ENCODE results near the gene INPP5D.

INPP5D gene

GRCh38 chr2:233032551-233033320, 27.4 kb upstream of the INPP5D start, which contains the start of gene NEU2:
TSS of gene NEU2 (plus strand) at chr2:233032672. CDS start at chr2:233032672, 0 bp downstream.
- Histone ChIP-seq H3K4me2 (ENCODE audit: insufficient read depth, low read length, poor library complexity, severe bottlenecking) (no peak within 1 kb of the TSS), H2AFZ (ENCODE audit: low read length) (peak within 1 kb of the TSS; percentile 66), H3K4me1 (ENCODE audit: control insufficient read depth in 2 of 2, insufficient read depth in 1 of 2, low read depth in 1 of 2, low read length in 2 of 2) (peaks cover 0 to 3% of the 10 kb centered on the region in 2 donors), H3K4ac (ENCODE audit: low read length) (no peak within 1 kb of the TSS), H3K9ac (ENCODE audit: low read depth, low read length, poor library complexity) (no peak within 1 kb of the TSS), H3K27ac (replicated peaks; ENCODE audit: low read length) (no peak within 1 kb of the TSS), H2BK15ac (ENCODE audit: low read length) (no peak within 1 kb of the TSS), H3K23ac (ENCODE audit: low read depth, low read length, poor library complexity) (peak within 1 kb of the TSS; percentile 49), H3K79me1 (ENCODE audit: low read depth, low read length) (peaks cover 3% of the 10 kb centered on the region), H3K4me3 (ENCODE audit: low read length in 2 of 2) (peak within 1 kb of the TSS in 1 of 2 donors; percentile 56), H3K27me3 (ENCODE audit: control insufficient read depth in 3 of 3, insufficient read depth in 3 of 3, low read depth in 1 of 3, low read length in 3 of 3) (peaks cover 0 to 8% (median 0%) of the 10 kb centered on the region in 3 experiments), H3K9me3 (replicated peaks in 1 of 2; ENCODE audit: control insufficient read depth in 2 of 2, insufficient read depth in 1 of 2, low read depth in 1 of 2, low read length in 2 of 2) (peaks cover 0 to 8% of the 10 kb centered on the region in 2 donors), H4K91ac (ENCODE audit: low read depth, low read length, poor library complexity) (no peak within 1 kb of the TSS), H4K8ac (ENCODE audit: low read depth, low read length) (no peak within 1 kb of the TSS), H2BK12ac (ENCODE audit: low read length) (peak within 1 kb of the TSS; percentile 25), H2BK5ac (ENCODE audit: low read length) (no peak within 1 kb of the TSS), H2AK5ac (ENCODE audit: low read depth, low read length) (peak within 1 kb of the TSS; percentile 57), H2BK120ac (ENCODE audit: low read depth, low read length) (peak within 1 kb of the TSS; percentile 1), H3K36me3 (replicated peaks in 1 of 2; ENCODE audit: control insufficient read depth in 2 of 2, insufficient read depth in 2 of 2, low read length in 2 of 2) (no peaks in the 10 kb centered on the region), H3K14ac (ENCODE audit: low read length) (no peak within 1 kb of the TSS), H3K18ac (ENCODE audit: low read length) (peak within 1 kb of the TSS; percentile 93)
- DNase-seq (ENCODE audit: low spot score): no peak
- WGBS, 2 donors (ENCODE audit: extremely low coverage in 2 of 2, insufficient read length in 2 of 2, insufficient replicate concordance in 1 of 2): no CpG with 5 or more reads among the region's 13 CpGs

DNA sequence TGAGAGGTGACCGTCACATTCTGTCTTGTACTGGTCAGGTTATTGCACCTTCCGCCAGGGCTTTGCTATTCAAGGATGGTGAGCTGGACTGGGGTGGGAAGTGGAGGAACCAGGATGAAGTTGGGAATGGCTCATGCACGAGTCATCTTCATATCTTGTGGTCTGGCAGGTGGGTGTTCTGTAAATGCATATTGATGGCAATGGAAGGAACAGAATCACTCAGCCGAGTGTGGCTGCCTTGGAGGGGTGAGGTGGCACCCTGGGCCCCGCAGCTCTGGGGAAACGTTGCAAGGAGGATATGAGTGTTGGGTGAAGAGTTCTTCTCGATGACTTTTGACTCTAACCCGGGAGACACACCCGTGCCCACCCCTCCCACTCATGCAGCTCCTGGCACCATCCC, 26.5 kb upstream of the INPP5D start:
- Histone ChIP-seq H2BK5ac (ENCODE audit: low read length) (no peak overlapping the region), H3K4me2 (ENCODE audit: insufficient read depth, low read length, poor library complexity, severe bottlenecking) (no peak overlapping the region), H3K9me3 (replicated peaks in 1 of 2; ENCODE audit: control insufficient read depth in 2 of 2, insufficient read depth in 1 of 2, low read depth in 1 of 2, low read length in 2 of 2) (peaks cover 0 to 8% of the 10 kb centered on the region in 2 donors), H3K4me1 (ENCODE audit: control insufficient read depth in 2 of 2, insufficient read depth in 1 of 2, low read depth in 1 of 2, low read length in 2 of 2) (peaks cover 0 to 3% of the 10 kb centered on the region in 2 donors), H2BK120ac (ENCODE audit: low read depth, low read length) (no peak overlapping the region), H3K79me1 (ENCODE audit: low read depth, low read length) (peaks cover 3% of the 10 kb centered on the region), H3K9ac (ENCODE audit: low read depth, low read length, poor library complexity) (no peak overlapping the region), H3K27me3 (ENCODE audit: control insufficient read depth in 3 of 3, insufficient read depth in 3 of 3, low read depth in 1 of 3, low read length in 3 of 3) (peaks cover 0 to 8% (median 0%) of the 10 kb centered on the region in 3 experiments), H3K36me3 (replicated peaks in 1 of 2; ENCODE audit: control insufficient read depth in 2 of 2, insufficient read depth in 2 of 2, low read length in 2 of 2) (no peaks in the 10 kb centered on the region), H3K14ac (ENCODE audit: low read length) (no peak overlapping the region), H4K91ac (ENCODE audit: low read depth, low read length, poor library complexity) (no peak overlapping the region), H3K4me3 (ENCODE audit: low read length in 2 of 2) (no peak overlapping the region), H2BK12ac (ENCODE audit: low read length) (no peak overlapping the region), H2BK15ac (ENCODE audit: low read length) (peak overlapping the region; percentile 50), H3K18ac (ENCODE audit: low read length) (peak overlapping the region; percentile 62), H2AFZ (ENCODE audit: low read length) (no peak overlapping the region), H3K23ac (ENCODE audit: low read depth, low read length, poor library complexity) (no peak overlapping the region), H2AK5ac (ENCODE audit: low read depth, low read length) (no peak overlapping the region), H3K4ac (ENCODE audit: low read length) (no peak overlapping the region), H3K27ac (replicated peaks; ENCODE audit: low read length) (no peak overlapping the region), H4K8ac (ENCODE audit: low read depth, low read length) (no peak overlapping the region)
- WGBS, 2 donors (ENCODE audit: extremely low coverage in 2 of 2, insufficient read length in 2 of 2, insufficient replicate concordance in 1 of 2): no CpG with 5 or more reads among the region's 9 CpGs
- DNase-seq (ENCODE audit: low spot score): no peak

- Histone ChIP-seq H3K4me3 (ENCODE audit: low read length in 2 of 2) (no peak overlapping the region), H3K4ac (ENCODE audit: low read length) (no peak overlapping the region), H3K9me3 (replicated peaks in 1 of 2; ENCODE audit: control insufficient read depth in 2 of 2, insufficient read depth in 1 of 2, low read depth in 1 of 2, low read length in 2 of 2) (peaks cover 0 to 8% of the 10 kb centered on the region in 2 donors), H3K4me2 (ENCODE audit: insufficient read depth, low read length, poor library complexity, severe bottlenecking) (no peak overlapping the region), H3K27ac (replicated peaks; ENCODE audit: low read length) (no peak overlapping the region), H3K23ac (ENCODE audit: low read depth, low read length, poor library complexity) (peak overlapping the region; percentile 69), H2AK5ac (ENCODE audit: low read depth, low read length) (peak overlapping the region; percentile 50), H2BK120ac (ENCODE audit: low read depth, low read length) (no peak overlapping the region), H2BK5ac (ENCODE audit: low read length) (peak overlapping the region; percentile 76), H2BK12ac (ENCODE audit: low read length) (no peak overlapping the region), H3K9ac (ENCODE audit: low read depth, low read length, poor library complexity) (no peak overlapping the region), H3K18ac (ENCODE audit: low read length) (peak overlapping the region; percentile 62), H3K79me1 (ENCODE audit: low read depth, low read length) (peaks cover 3% of the 10 kb centered on the region), H3K36me3 (replicated peaks in 1 of 2; ENCODE audit: control insufficient read depth in 2 of 2, insufficient read depth in 2 of 2, low read length in 2 of 2) (no peaks in the 10 kb centered on the region), H2AFZ (ENCODE audit: low read length) (no peak overlapping the region), H4K8ac (ENCODE audit: low read depth, low read length) (no peak overlapping the region), H2BK15ac (ENCODE audit: low read length) (peak overlapping the region; percentile 50), H3K27me3 (ENCODE audit: control insufficient read depth in 3 of 3, insufficient read depth in 3 of 3, low read depth in 1 of 3, low read length in 3 of 3) (peaks cover 0 to 8% (median 0%) of the 10 kb centered on the region in 3 experiments), H4K91ac (ENCODE audit: low read depth, low read length, poor library complexity) (no peak overlapping the region), H3K4me1 (ENCODE audit: control insufficient read depth in 2 of 2, insufficient read depth in 1 of 2, low read depth in 1 of 2, low read length in 2 of 2) (peaks cover 0 to 3% of the 10 kb centered on the region in 2 donors), H3K14ac (ENCODE audit: low read length) (no peak overlapping the region)
- no peak for DNase-seq (ENCODE audit: low spot score)
- no CpG with 5 or more reads among the region's 37 CpGs for WGBS, 2 donors (ENCODE audit: extremely low coverage in 2 of 2, insufficient read length in 2 of 2, insufficient replicate concordance in 1 of 2)
Measured at GRCh38 chr2:233034091-233034882, 25.9 kb upstream of the INPP5D start.

Data from neuronal stem cell (in vitro differentiated cells).